Neural cell (in vitro differentiated cells): Measurements from ENCODE around the gene ZNF878. TPM values are rescaled to one million over a fixed set of nuclear protein-coding genes. Genes with fewer than 3 reads are reported as not detected.

ENCODE experiments used
- H2AFZ ChIP-seq: fragments of 200-600, 300-800 bp; sonication (generic), shearing (Covaris generic); 2 replicates; pipeline ENCODE4 v1.6.0; 2014; ENCODE audit warnings: low read depth, mild to moderate bottlenecking, antibody characterized with exemption, low read length, moderate library complexity
- H3F3A ChIP-seq: fragments of 200-600 bp; shearing (Covaris generic); 2 replicates; pipeline ENCODE4 v1.6.1; 2016; ENCODE audit warnings: mild to moderate bottlenecking, moderate library complexity, mixed read lengths, antibody characterized with exemption, low read length; ENCODE audit not compliant: insufficient read depth, poor library complexity, severe bottlenecking
- H3K27ac ChIP-seq: fragments of 200-600, 300-800 bp; sonication (generic), shearing (Covaris generic); 2 replicates; pipeline ENCODE4 v1.5.1; 2014; ENCODE audit warnings: mild to moderate bottlenecking, low read length, moderate library complexity
- H3K27me3 ChIP-seq: fragments of 300-800, 200-600 bp; sonication (generic), shearing (Covaris generic); 2 replicates; pipeline ENCODE4 v1.6.0; 2014; ENCODE audit warnings: mild to moderate bottlenecking, low read depth, low read length, moderate library complexity; ENCODE audit not compliant: insufficient read depth
- H3K36me3 ChIP-seq: fragments of 300-800, 200-600 bp; sonication (generic), shearing (Covaris generic); 2 replicates; pipeline ENCODE4 v1.5.1; 2014; ENCODE audit warnings: mild to moderate bottlenecking, antibody characterized with exemption, low read length, moderate library complexity; ENCODE audit not compliant: insufficient read depth
- H3K4me2 ChIP-seq: fragments of 300-800, 200-600 bp; sonication (generic), shearing (Covaris generic); 2 replicates; pipeline ENCODE4 v1.6.0; 2014; ENCODE audit warnings: mild to moderate bottlenecking, low read length
- H3K4me3 ChIP-seq: fragments of 300-800, 200-600 bp; sonication (generic), shearing (Covaris generic); 2 replicates; pipeline ENCODE4 v1.5.1; 2014; ENCODE audit warnings: mild to moderate bottlenecking, low read length, moderate library complexity
- H3K79me2 ChIP-seq: fragments of 200-600 bp; shearing (Covaris generic); replicated peaks from 2 replicates; pipeline ENCODE4 v1.6.0; 2014; ENCODE audit warnings: mild to moderate bottlenecking, low read length, moderate library complexity; ENCODE audit not compliant: insufficient read depth
- H3K9ac ChIP-seq: fragments of 300-800, 200-600 bp; sonication (generic), shearing (Covaris generic); 2 replicates; pipeline ENCODE4 v1.6.1; 2016; ENCODE audit warnings: mild to moderate bottlenecking, low read length, mixed read lengths
- H3K9me2 ChIP-seq: fragments of 200-600 bp; shearing (Covaris generic); 2 replicates; pipeline ENCODE4 v1.6.1; 2016; ENCODE audit warnings: mild to moderate bottlenecking, low read length, mixed read lengths; ENCODE audit not compliant: insufficient read depth
- H3K9me3 ChIP-seq: fragments of 200-600, 300-800 bp; sonication (generic), shearing (Covaris generic); 2 replicates; pipeline ENCODE4 v1.6.1; 2016; ENCODE audit warnings: mild to moderate bottlenecking, mixed run types, low read length, moderate library complexity, mixed read lengths
- H4K20me1 ChIP-seq: fragments of 200-600 bp; shearing (Covaris generic); 2 replicates; pipeline ENCODE4 v1.6.1; 2016; ENCODE audit warnings: mild to moderate bottlenecking, mixed run types; ENCODE audit not compliant: insufficient read depth
- EP300 ChIP-seq: fragments of 450-650 bp; conservative IDR thresholded peaks from 2 replicates; pipeline ENCODE4 v1.6.1; 2014; ENCODE audit warnings: antibody characterized with exemption, mild to moderate bottlenecking, moderate library complexity; ENCODE audit not compliant: poor library complexity, severe bottlenecking
- EZH2 ChIP-seq: fragments of 200-600, 300-800 bp; shearing (Covaris generic), sonication (generic); IDR thresholded peaks from 2 replicates; pipeline ENCODE4 v1.6.1; 2014; ENCODE audit warnings: antibody characterized with exemption, low read length, borderline replicate concordance, mild to moderate bottlenecking; ENCODE audit not compliant: insufficient read depth, poor library complexity, severe bottlenecking
- MXI1 ChIP-seq: fragments of 450-650 bp; conservative IDR thresholded peaks from 2 replicates; pipeline ENCODE4 v1.6.1; 2014; ENCODE audit warnings: antibody characterized with exemption, mild to moderate bottlenecking; ENCODE audit not compliant: poor library complexity, severe bottlenecking
- POLR2AphosphoS5 ChIP-seq: IDR thresholded peaks from 2 replicates; pipeline ENCODE4 v1.6.1; 2012
- RAD21 ChIP-seq: fragments of 450-650 bp; conservative IDR thresholded peaks from 2 replicates; pipeline ENCODE4 v1.6.1; 2014; ENCODE audit warnings: antibody characterized with exemption, mild to moderate bottlenecking, moderate library complexity
- SMC3 ChIP-seq: fragments of 450-650 bp; conservative IDR thresholded peaks from 2 replicates; pipeline ENCODE4 v1.6.1; 2014; ENCODE audit warnings: antibody characterized with exemption, mild to moderate bottlenecking, moderate library complexity; ENCODE audit not compliant: poor library complexity
- TAF1 ChIP-seq: IDR thresholded peaks from 2 replicates; pipeline ENCODE4 v1.6.1; 2012; ENCODE audit warnings: low read depth
- polyA plus RNA-seq: library from polyadenylated mRNA; depleted of rRNA; stranded (reverse); fragments of >200 nt; gene quantifications from 2 replicates; pipeline ENCODE4 v1.2.3, GENCODE V29; 2014
- TF ChIP-seq, protein P1 (sequence below): IDR thresholded peaks from 2 replicates; pipeline ENCODE4 v1.6.1; 2012; ENCODE audit warnings: borderline replicate concordance
- TF ChIP-seq, protein P2 (sequence below): fragments of 450-650 bp; IDR thresholded peaks from 2 replicates; pipeline ENCODE4 v1.5.1; 2014; ENCODE audit warnings: antibody characterized with exemption, mild to moderate bottlenecking, moderate library complexity; ENCODE audit not compliant: poor library complexity, severe bottlenecking

Gene ZNF878
- polyA plus RNA-seq, 1 donor from 2014 or later, result 0.21 TPM

DNA sequence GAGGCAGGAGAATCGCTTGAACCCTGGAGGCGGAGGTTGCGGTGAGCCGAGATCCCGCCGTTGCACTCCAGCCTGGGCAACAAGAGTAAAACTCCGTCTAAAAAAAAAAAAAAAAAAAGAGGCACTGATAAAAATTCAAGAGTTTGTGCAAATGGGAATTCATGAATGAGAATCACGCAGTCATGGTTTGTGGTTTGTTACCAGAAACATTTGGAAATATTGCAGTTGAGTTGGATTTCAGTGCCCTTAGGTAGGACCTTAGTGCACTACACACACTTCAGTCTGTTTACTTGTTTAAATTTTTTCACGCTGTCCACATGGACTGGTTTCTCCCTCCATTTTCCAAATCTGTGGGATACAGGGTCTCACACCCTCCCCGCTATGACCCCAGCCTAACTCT is 40.2 kb upstream of the ZNF878 start:
- H2AFZ ChIP-seq, result no peak overlapping the region
- H3K9ac ChIP-seq, result no peak overlapping the region
- no peaks in the 10 kb centered on the region for H3K9me2 ChIP-seq
- no peak overlapping the region for H3K27ac ChIP-seq
- no peak for TF ChIP-seq SMC3
- TF ChIP-seq EP300, result no peak
- no peak for TF ChIP-seq MXI1
- TF ChIP-seq POLR2AphosphoS5, result no peak
- TF ChIP-seq, protein P1, sequence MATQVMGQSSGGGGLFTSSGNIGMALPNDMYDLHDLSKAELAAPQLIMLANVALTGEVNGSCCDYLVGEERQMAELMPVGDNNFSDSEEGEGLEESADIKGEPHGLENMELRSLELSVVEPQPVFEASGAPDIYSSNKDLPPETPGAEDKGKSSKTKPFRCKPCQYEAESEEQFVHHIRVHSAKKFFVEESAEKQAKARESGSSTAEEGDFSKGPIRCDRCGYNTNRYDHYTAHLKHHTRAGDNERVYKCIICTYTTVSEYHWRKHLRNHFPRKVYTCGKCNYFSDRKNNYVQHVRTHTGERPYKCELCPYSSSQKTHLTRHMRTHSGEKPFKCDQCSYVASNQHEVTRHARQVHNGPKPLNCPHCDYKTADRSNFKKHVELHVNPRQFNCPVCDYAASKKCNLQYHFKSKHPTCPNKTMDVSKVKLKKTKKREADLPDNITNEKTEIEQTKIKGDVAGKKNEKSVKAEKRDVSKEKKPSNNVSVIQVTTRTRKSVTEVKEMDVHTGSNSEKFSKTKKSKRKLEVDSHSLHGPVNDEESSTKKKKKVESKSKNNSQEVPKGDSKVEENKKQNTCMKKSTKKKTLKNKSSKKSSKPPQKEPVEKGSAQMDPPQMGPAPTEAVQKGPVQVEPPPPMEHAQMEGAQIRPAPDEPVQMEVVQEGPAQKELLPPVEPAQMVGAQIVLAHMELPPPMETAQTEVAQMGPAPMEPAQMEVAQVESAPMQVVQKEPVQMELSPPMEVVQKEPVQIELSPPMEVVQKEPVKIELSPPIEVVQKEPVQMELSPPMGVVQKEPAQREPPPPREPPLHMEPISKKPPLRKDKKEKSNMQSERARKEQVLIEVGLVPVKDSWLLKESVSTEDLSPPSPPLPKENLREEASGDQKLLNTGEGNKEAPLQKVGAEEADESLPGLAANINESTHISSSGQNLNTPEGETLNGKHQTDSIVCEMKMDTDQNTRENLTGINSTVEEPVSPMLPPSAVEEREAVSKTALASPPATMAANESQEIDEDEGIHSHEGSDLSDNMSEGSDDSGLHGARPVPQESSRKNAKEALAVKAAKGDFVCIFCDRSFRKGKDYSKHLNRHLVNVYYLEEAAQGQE, result no peak
- no peak for TF ChIP-seq EZH2
- TF ChIP-seq RAD21, result no peak
- no peak for TF ChIP-seq TAF1
- TF ChIP-seq, protein P2, sequence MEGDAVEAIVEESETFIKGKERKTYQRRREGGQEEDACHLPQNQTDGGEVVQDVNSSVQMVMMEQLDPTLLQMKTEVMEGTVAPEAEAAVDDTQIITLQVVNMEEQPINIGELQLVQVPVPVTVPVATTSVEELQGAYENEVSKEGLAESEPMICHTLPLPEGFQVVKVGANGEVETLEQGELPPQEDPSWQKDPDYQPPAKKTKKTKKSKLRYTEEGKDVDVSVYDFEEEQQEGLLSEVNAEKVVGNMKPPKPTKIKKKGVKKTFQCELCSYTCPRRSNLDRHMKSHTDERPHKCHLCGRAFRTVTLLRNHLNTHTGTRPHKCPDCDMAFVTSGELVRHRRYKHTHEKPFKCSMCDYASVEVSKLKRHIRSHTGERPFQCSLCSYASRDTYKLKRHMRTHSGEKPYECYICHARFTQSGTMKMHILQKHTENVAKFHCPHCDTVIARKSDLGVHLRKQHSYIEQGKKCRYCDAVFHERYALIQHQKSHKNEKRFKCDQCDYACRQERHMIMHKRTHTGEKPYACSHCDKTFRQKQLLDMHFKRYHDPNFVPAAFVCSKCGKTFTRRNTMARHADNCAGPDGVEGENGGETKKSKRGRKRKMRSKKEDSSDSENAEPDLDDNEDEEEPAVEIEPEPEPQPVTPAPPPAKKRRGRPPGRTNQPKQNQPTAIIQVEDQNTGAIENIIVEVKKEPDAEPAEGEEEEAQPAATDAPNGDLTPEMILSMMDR, result no peak
- no peaks in the 10 kb centered on the region for H4K20me1 ChIP-seq
- no peaks in the 10 kb centered on the region for H3K79me2 ChIP-seq
- H3K9me3 ChIP-seq, result no peaks in the 10 kb centered on the region
- no peaks in the 10 kb centered on the region for H3K36me3 ChIP-seq
- H3K4me2 ChIP-seq, result no peak overlapping the region
- H3F3A ChIP-seq, result no peaks in the 10 kb centered on the region
- H3K4me3 ChIP-seq, result peak overlapping the region; percentile 59
- no peaks in the 10 kb centered on the region for H3K27me3 ChIP-seq

DNA sequence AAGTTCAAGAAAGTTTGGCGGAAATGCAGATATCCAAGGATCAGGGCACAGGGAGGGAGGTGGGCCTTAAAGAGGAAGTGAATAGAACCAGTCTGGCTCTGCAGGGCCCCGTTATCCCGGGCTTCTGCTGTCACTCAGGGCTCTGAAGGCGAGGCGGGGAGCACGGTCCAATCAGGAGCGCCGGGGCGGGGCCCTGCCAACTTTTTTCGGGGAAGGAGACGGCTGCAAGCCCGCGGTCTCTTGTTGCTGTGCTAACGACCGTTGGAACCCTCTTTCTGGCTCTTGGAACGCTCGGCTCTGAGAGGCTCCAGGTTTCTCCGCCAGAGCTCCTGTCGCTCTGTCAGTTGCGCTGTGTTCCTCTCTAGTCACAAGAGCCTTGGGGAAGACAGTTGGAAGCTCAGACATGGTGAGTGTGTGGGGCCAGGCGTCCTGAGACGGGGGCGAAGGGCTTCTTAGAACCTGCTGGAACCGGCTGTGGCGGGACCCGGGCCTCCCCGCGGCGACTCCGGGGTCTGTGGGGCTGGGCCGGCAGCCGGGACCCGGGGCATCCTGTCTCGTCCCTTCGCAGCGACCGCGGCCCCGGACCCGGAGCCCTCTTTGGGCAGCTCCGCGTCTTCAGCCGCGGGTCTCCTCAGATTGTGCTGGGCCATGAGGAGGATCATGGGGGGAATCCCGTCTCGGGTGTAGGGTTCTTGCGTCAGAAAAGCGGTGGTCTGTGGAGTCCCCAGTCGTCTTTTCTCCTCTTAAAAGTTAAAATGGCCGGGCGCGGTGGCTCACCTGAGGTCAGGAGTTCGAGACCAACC is 39.5 kb upstream of the ZNF878 start:
- Histone ChIP-seq H3K36me3 (no peaks in the 10 kb centered on the region), H3K27me3 (no peaks in the 10 kb centered on the region), H3K9ac (peak overlapping the region; percentile 23), H3K9me2 (no peaks in the 10 kb centered on the region), H2AFZ (no peak overlapping the region), H3F3A (no peaks in the 10 kb centered on the region), H3K4me3 (peak overlapping the region; percentile 59), H4K20me1 (no peaks in the 10 kb centered on the region), H3K27ac (no peak overlapping the region), H3K9me3 (no peaks in the 10 kb centered on the region), H3K79me2 (no peaks in the 10 kb centered on the region), H3K4me2 (peak overlapping the region; percentile 6)
- TF ChIP-seq, protein P1, result no peak
- TF ChIP-seq EP300 (no peak), RAD21 (no peak), SMC3 (no peak), POLR2AphosphoS5 (no peak), TAF1 (no peak), EZH2 (no peak), MXI1 (no peak)
- TF ChIP-seq, protein P2, result no peak
